ENCODE results near the gene FBXO11.

GRCh38 chr2:47872941-47873340, 33.4 kb downstream of the FBXO11 start:
- no peak for TF ChIP-seq PKNOX1 (IDR thresholded peaks at IDR 0.05)
- no peak for TF ChIP-seq SRF (IDR thresholded peaks at IDR 0.05; ENCODE audit: low read depth in 2 of 2, low read length in 2 of 2)
- TF ChIP-seq CBX3 (IDR thresholded peaks at IDR 0.05; ENCODE audit: borderline replicate concordance, low read depth), result no peak
- no peak for TF ChIP-seq EZH2 (IDR thresholded peaks at IDR 0.05; ENCODE audit: borderline replicate concordance, control insufficient read depth, low read depth, low read length)
- TF ChIP-seq SIN3A (IDR thresholded peaks at IDR 0.05; ENCODE audit: low read depth, low read length), result no peak
- no peak for TF ChIP-seq MEF2B (IDR thresholded peaks at IDR 0.05; ENCODE audit: partially characterized antibody, poor library complexity, severe bottlenecking)
- TF ChIP-seq CTCF (IDR thresholded peaks at IDR 0.05 in 2 of 3, conservative IDR thresholded peaks at IDR 0.05 in 1 of 3; ENCODE audit: control insufficient read depth in 2 of 3, extremely low read depth in 1 of 3, insufficient read depth in 1 of 3, low read depth in 3 of 3, low read length in 3 of 3), result no peak
- no peak for TF ChIP-seq MXI1 (IDR thresholded peaks at IDR 0.05; ENCODE audit: low read depth, low read length)

Measured in GM12878 (cell line).